ENCODE data around the gene KDM1A. TPM values are rescaled to one million over a fixed set of nuclear protein-coding genes. Genes with fewer than 3 reads are reported as not detected.
"Not testable (repeated sequence)": the region's sequence is repeated elsewhere in the genome, so short reads cannot be mapped to it uniquely, and the experiment has no call there.

Gene KDM1A
- total and polyA plus RNA-seq, 3 experiments from 2014 or later: 49.4 to 59.9 (median 57.5) TPM

DNA sequence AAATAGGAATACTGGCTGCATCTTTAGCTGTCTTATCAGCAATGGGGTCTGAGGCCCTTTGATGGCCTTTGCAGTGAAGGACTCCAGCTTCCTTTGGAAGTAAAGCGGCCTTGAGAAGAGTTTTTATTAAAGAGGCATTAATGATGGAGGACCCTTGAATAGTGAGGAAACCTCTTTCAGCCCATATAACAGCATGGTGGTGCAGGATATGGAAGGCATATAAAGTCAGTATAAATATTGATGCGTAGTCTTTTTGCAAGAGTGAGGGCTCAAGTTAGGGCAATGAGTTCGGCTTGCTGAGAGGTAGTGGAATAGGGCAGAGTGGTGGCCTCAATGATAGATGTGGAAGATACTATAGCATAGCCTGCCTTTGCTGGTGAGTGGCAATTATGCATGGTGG is 19.1 kb upstream of the KDM1A start:
- not testable (repeated sequence) for H3K36me3 Mint-ChIP-seq

GRCh38 chr1:23002218-23002617 is 17.1 kb upstream of the KDM1A start:
- POLR2A ChIA-PET; H3K4me1 ChIP-seq (ENCODE audit: insufficient read depth, low read length); H3K4me3 Mint-ChIP-seq; H3K4me1 Mint-ChIP-seq; H3K9me3 Mint-ChIP-seq; DNase-seq; H3K4me3 ChIP-seq (ENCODE audit: low read length); H3K36me3 ChIP-seq (ENCODE audit: insufficient read depth, low read length); H3K27me3 ChIP-seq (ENCODE audit: insufficient read depth, low read length, poor library complexity, severe bottlenecking); H3K27ac ChIP-seq (ENCODE audit: low read depth, low read length); H3K36me3 Mint-ChIP-seq; H3K27ac Mint-ChIP-seq; H3K9me3 ChIP-seq (ENCODE audit: low read length); CTCF ChIA-PET: not testable (repeated sequence)
- peaks cover 4 to 11% of the 10 kb centered on the region in 2 donors for H3K27me3 Mint-ChIP-seq

More for the DNA sequence above, 19.1 kb upstream of the KDM1A start:
- H3K4me3 ChIP-seq (ENCODE audit: low read length); H3K27ac Mint-ChIP-seq; H3K9me3 Mint-ChIP-seq; H3K27ac ChIP-seq (ENCODE audit: low read depth, low read length); DNase-seq; H3K27me3 ChIP-seq (ENCODE audit: insufficient read depth, low read length, poor library complexity, severe bottlenecking); CTCF ChIA-PET; POLR2A ChIA-PET; H3K4me3 Mint-ChIP-seq; H3K36me3 ChIP-seq (ENCODE audit: insufficient read depth, low read length); H3K4me1 ChIP-seq (ENCODE audit: insufficient read depth, low read length); H3K27me3 Mint-ChIP-seq; H3K9me3 ChIP-seq (ENCODE audit: low read length); H3K4me1 Mint-ChIP-seq: not testable (repeated sequence)

GRCh38 chr1:23004112-23004511 is 15.2 kb upstream of the KDM1A start:
- no peaks in the 10 kb centered on the region for H3K4me1 Mint-ChIP-seq
- no peak overlapping the region for H3K4me3 ChIP-seq (ENCODE audit: low read length)
- no peaks in the 10 kb centered on the region for H3K27me3 ChIP-seq (ENCODE audit: insufficient read depth, low read length, poor library complexity, severe bottlenecking)
- no peak overlapping the region for H3K27ac ChIP-seq (ENCODE audit: low read depth, low read length)
- no peak for DNase-seq
- no peaks in the 10 kb centered on the region for H3K9me3 Mint-ChIP-seq
- no peak overlapping the region for H3K27ac Mint-ChIP-seq
- ChIA-PET CTCF (no interaction called here), POLR2A (no interaction called here)
- H3K9me3 ChIP-seq (ENCODE audit: low read length): no peaks in the 10 kb centered on the region
- peaks cover 4 to 14% of the 10 kb centered on the region in 2 donors for H3K27me3 Mint-ChIP-seq
- no peaks in the 10 kb centered on the region for H3K4me1 ChIP-seq (ENCODE audit: insufficient read depth, low read length)
- H3K36me3 ChIP-seq (ENCODE audit: insufficient read depth, low read length): no peaks in the 10 kb centered on the region
- H3K36me3 Mint-ChIP-seq: no peaks in the 10 kb centered on the region
- H3K4me3 Mint-ChIP-seq: no peak overlapping the region

- H3K36me3 Mint-ChIP-seq; H3K9me3 Mint-ChIP-seq; H3K4me3 ChIP-seq (ENCODE audit: low read length); POLR2A ChIA-PET; H3K27ac ChIP-seq (ENCODE audit: low read depth, low read length); H3K4me3 Mint-ChIP-seq; DNase-seq; CTCF ChIA-PET; H3K4me1 Mint-ChIP-seq; H3K27ac Mint-ChIP-seq; H3K36me3 ChIP-seq (ENCODE audit: insufficient read depth, low read length); H3K9me3 ChIP-seq (ENCODE audit: low read length); H3K4me1 ChIP-seq (ENCODE audit: insufficient read depth, low read length); H3K27me3 ChIP-seq (ENCODE audit: insufficient read depth, low read length, poor library complexity, severe bottlenecking): not testable (repeated sequence)
- H3K27me3 Mint-ChIP-seq: peaks cover 4 to 17% of the 10 kb centered on the region in 2 donors
Measured at GRCh38 chr1:23004769-23005168, 14.5 kb upstream of the KDM1A start.

- Histone ChIP-seq H3K9me3 (ENCODE audit: low read length) (no peaks in the 10 kb centered on the region), H3K4me1 (ENCODE audit: insufficient read depth, low read length) (no peaks in the 10 kb centered on the region), H3K27me3 (ENCODE audit: insufficient read depth, low read length, poor library complexity, severe bottlenecking) (no peaks in the 10 kb centered on the region), H3K36me3 (ENCODE audit: insufficient read depth, low read length) (no peaks in the 10 kb centered on the region), H3K4me3 (ENCODE audit: low read length) (no peak overlapping the region), H3K27ac (ENCODE audit: low read depth, low read length) (no peak overlapping the region)
- H3K4me3 Mint-ChIP-seq: no peak overlapping the region
- no peak for DNase-seq
- no peak overlapping the region for H3K27ac Mint-ChIP-seq
- ChIA-PET POLR2A (no interaction called here), CTCF (interaction anchor here (0.5 kb wide), 1 partner anchor 8 kb away, joined by 4 read pairs; the partner anchor contains the start of gene TEX46)
- H3K27me3 Mint-ChIP-seq: peaks cover 4 to 27% of the 10 kb centered on the region in 2 donors
- H3K4me1 Mint-ChIP-seq: no peaks in the 10 kb centered on the region
- no peaks in the 10 kb centered on the region for H3K36me3 Mint-ChIP-seq
- no peaks in the 10 kb centered on the region for H3K9me3 Mint-ChIP-seq
Measured at GRCh38 chr1:23007106-23007505, 12.2 kb upstream of the KDM1A start.

DNA sequence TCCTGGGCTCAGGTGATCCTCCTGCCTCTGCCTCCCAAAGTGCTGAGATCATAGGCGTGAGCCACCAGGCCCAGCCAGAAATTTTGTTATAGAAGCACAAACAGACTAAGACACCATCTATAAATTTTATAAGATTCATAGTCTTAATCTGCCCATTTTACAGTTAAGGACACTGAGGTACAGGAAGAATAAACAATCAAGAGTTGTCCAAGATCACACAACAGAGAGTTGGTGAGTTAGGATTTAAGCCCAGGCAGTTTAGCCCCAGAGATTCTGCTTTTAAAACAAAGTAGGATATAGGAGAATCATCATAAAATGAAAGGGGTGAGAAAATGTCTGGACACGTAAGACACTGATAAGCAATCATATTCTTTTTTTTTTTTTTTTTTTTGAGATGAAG is 10.4 kb upstream of the KDM1A start:
- Mint-ChIP-seq H3K4me3 (no peak overlapping the region), H3K27me3 (peaks cover 2 to 27% of the 10 kb centered on the region in 2 donors), H3K4me1 (no peaks in the 10 kb centered on the region), H3K27ac (no peak overlapping the region), H3K36me3 (no peaks in the 10 kb centered on the region), H3K9me3 (no peaks in the 10 kb centered on the region)
- POLR2A ChIA-PET: no interaction called here
- no peaks in the 10 kb centered on the region for H3K4me1 ChIP-seq (ENCODE audit: insufficient read depth, low read length)
- no peaks in the 10 kb centered on the region for H3K27me3 ChIP-seq (ENCODE audit: insufficient read depth, low read length, poor library complexity, severe bottlenecking)
- H3K36me3 ChIP-seq (ENCODE audit: insufficient read depth, low read length): no peaks in the 10 kb centered on the region
- no peak overlapping the region for H3K27ac ChIP-seq (ENCODE audit: low read depth, low read length)
- H3K4me3 ChIP-seq (ENCODE audit: low read length): no peak overlapping the region
- DNase-seq: no peak
- H3K9me3 ChIP-seq (ENCODE audit: low read length): no peaks in the 10 kb centered on the region
- CTCF ChIA-PET: no interaction called here

GRCh38 chr1:23010025-23010424 is 9.2 kb upstream of the KDM1A start:
- H3K36me3 Mint-ChIP-seq; H3K4me1 Mint-ChIP-seq; H3K27ac ChIP-seq (ENCODE audit: low read depth, low read length); H3K4me1 ChIP-seq (ENCODE audit: insufficient read depth, low read length); H3K9me3 Mint-ChIP-seq; H3K27ac Mint-ChIP-seq; H3K27me3 ChIP-seq (ENCODE audit: insufficient read depth, low read length, poor library complexity, severe bottlenecking); DNase-seq; H3K36me3 ChIP-seq (ENCODE audit: insufficient read depth, low read length); POLR2A ChIA-PET; H3K4me3 ChIP-seq (ENCODE audit: low read length); CTCF ChIA-PET; H3K9me3 ChIP-seq (ENCODE audit: low read length); H3K4me3 Mint-ChIP-seq: not testable (repeated sequence)
- H3K27me3 Mint-ChIP-seq: peaks cover 2 to 23% of the 10 kb centered on the region in 2 donors

DNA sequence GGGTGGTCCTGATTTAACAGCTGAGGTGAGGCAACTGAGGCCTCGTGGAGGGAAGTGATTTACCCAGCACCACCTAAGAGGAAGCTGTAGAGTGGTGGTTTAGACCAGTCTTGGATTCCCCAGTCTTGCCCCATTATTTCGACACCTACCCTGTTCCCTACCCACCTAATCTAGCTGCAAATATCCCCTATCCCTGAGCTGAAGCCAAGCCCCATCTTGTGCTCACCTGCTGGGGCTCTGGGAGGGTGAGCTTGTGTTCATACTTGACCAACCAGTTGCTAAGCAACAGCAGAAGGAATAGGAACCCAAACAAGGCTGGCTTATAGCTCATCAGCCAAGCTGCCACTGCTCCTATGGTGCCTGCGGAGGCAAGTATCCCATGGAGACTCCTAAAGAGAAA is 5.6 kb upstream of the KDM1A start:
- Mint-ChIP-seq H3K9me3 (no peaks in the 10 kb centered on the region), H3K27ac (no peak overlapping the region), H3K27me3 (peaks cover 0 to 14% of the 10 kb centered on the region in 2 donors), H3K4me3 (no peak overlapping the region), H3K4me1 (peaks cover 6 to 7% (median 6%) of the 10 kb centered on the region in 3 donors), H3K36me3 (no peaks in the 10 kb centered on the region)
- Histone ChIP-seq H3K4me1 (ENCODE audit: insufficient read depth, low read length) (peaks cover 3% of the 10 kb centered on the region), H3K27ac (ENCODE audit: low read depth, low read length) (no peak overlapping the region), H3K9me3 (ENCODE audit: low read length) (no peaks in the 10 kb centered on the region), H3K4me3 (ENCODE audit: low read length) (no peak overlapping the region), H3K36me3 (ENCODE audit: insufficient read depth, low read length) (no peaks in the 10 kb centered on the region), H3K27me3 (ENCODE audit: insufficient read depth, low read length, poor library complexity, severe bottlenecking) (no peaks in the 10 kb centered on the region)
- no peak for DNase-seq
- POLR2A ChIA-PET: no interaction called here
- CTCF ChIA-PET: no interaction called here

- H3K27ac Mint-ChIP-seq: peak overlapping the region; percentile 66 to 97 (median 91)
- POLR2A ChIA-PET: no interaction called here
- Histone ChIP-seq H3K27me3 (ENCODE audit: insufficient read depth, low read length, poor library complexity, severe bottlenecking) (no peaks in the 10 kb centered on the region), H3K9me3 (ENCODE audit: low read length) (peaks cover 5% of the 10 kb centered on the region), H3K4me3 (ENCODE audit: low read length) (peak overlapping the region; percentile 93), H3K4me1 (ENCODE audit: insufficient read depth, low read length) (peaks cover 10% of the 10 kb centered on the region), H3K36me3 (ENCODE audit: insufficient read depth, low read length) (no peaks in the 10 kb centered on the region), H3K27ac (ENCODE audit: low read depth, low read length) (peak overlapping the region; percentile 77)
- CTCF ChIA-PET: no interaction called here
- peak overlapping the region; percentile 96 to 99 (median 98) for H3K4me3 Mint-ChIP-seq
- DNase-seq: no peak
- peaks cover 36 to 46% (median 44%) of the 10 kb centered on the region in 3 donors for H3K4me1 Mint-ChIP-seq
- peaks cover 0 to 7% (median 5%) of the 10 kb centered on the region in 5 donors for H3K9me3 Mint-ChIP-seq
- H3K36me3 Mint-ChIP-seq: peaks cover 4 to 11% (median 7%) of the 10 kb centered on the region in 3 donors
- H3K27me3 Mint-ChIP-seq: no peaks in the 10 kb centered on the region
Measured at GRCh38 chr1:23018661-23019093, 591 bp upstream of the KDM1A start.
